ENCODE results near the gene DTNA. TPM values are rescaled to one million over a fixed set of nuclear protein-coding genes. Genes with fewer than 3 reads are reported as not detected.
"Not testable (repeated sequence)": the region's sequence is repeated elsewhere in the genome, so short reads cannot be mapped to it uniquely, and the experiment has no call there.

The DTNA gene
- total RNA-seq, 1 donor: 10.1 TPM

GRCh38 chr18:34901299-34901698, 191.2 kb downstream of the DTNA start:
- TF ChIP-seq, protein P1, sequence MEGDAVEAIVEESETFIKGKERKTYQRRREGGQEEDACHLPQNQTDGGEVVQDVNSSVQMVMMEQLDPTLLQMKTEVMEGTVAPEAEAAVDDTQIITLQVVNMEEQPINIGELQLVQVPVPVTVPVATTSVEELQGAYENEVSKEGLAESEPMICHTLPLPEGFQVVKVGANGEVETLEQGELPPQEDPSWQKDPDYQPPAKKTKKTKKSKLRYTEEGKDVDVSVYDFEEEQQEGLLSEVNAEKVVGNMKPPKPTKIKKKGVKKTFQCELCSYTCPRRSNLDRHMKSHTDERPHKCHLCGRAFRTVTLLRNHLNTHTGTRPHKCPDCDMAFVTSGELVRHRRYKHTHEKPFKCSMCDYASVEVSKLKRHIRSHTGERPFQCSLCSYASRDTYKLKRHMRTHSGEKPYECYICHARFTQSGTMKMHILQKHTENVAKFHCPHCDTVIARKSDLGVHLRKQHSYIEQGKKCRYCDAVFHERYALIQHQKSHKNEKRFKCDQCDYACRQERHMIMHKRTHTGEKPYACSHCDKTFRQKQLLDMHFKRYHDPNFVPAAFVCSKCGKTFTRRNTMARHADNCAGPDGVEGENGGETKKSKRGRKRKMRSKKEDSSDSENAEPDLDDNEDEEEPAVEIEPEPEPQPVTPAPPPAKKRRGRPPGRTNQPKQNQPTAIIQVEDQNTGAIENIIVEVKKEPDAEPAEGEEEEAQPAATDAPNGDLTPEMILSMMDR (IDR thresholded peaks at IDR 0.05; ENCODE audit: extremely low read depth, low read depth, low read length): peak; percentile 18
- no peaks in the 10 kb centered on the region for H3K27me3 ChIP-seq (ENCODE audit: insufficient read depth, low read length)
- H3K27ac ChIP-seq (ENCODE audit: low read depth, low read length): no peak overlapping the region
- H4K20me1 ChIP-seq (ENCODE audit: insufficient read depth, low read length): no peaks in the 10 kb centered on the region
- no peak overlapping the region for H2AFZ ChIP-seq (ENCODE audit: low read length)
- DNase-seq (ENCODE audit: insufficient read length, low spot score, missing footprints): no peak
- H3K36me3 ChIP-seq (ENCODE audit: insufficient read depth, low read length): no peaks in the 10 kb centered on the region
- no peak overlapping the region for H3K4me3 ChIP-seq (ENCODE audit: insufficient read depth, low read length)
- H3K79me2 ChIP-seq (ENCODE audit: insufficient read depth, low read length): no peaks in the 10 kb centered on the region
- H3K4me2 ChIP-seq (ENCODE audit: insufficient read depth, low read length): no peak overlapping the region
- H3K9me3 ChIP-seq (ENCODE audit: low read depth, low read length): no peaks in the 10 kb centered on the region
- H3K4me1 ChIP-seq (ENCODE audit: insufficient read depth, low read length): no peaks in the 10 kb centered on the region

GRCh38 chr18:34904994-34905393, 194.9 kb downstream of the DTNA start:
- no peak for DNase-seq (ENCODE audit: insufficient read length, low spot score, missing footprints)
- no peaks in the 10 kb centered on the region for H3K36me3 ChIP-seq (ENCODE audit: insufficient read depth, low read length)
- H4K20me1 ChIP-seq (ENCODE audit: insufficient read depth, low read length): no peaks in the 10 kb centered on the region
- no peaks in the 10 kb centered on the region for H3K79me2 ChIP-seq (ENCODE audit: insufficient read depth, low read length)
- no peak overlapping the region for H2AFZ ChIP-seq (ENCODE audit: low read length)
- no peak overlapping the region for H3K4me2 ChIP-seq (ENCODE audit: insufficient read depth, low read length)
- no peaks in the 10 kb centered on the region for H3K4me1 ChIP-seq (ENCODE audit: insufficient read depth, low read length)
- H3K27me3 ChIP-seq (ENCODE audit: insufficient read depth, low read length): no peaks in the 10 kb centered on the region
- TF ChIP-seq, protein P1 (IDR thresholded peaks at IDR 0.05; ENCODE audit: extremely low read depth, low read depth, low read length): no peak
- H3K27ac ChIP-seq (ENCODE audit: low read depth, low read length): no peak overlapping the region
- H3K9me3 ChIP-seq (ENCODE audit: low read depth, low read length): no peaks in the 10 kb centered on the region
- no peak overlapping the region for H3K4me3 ChIP-seq (ENCODE audit: insufficient read depth, low read length)

GRCh38 chr18:34906985-34907384, 196.9 kb downstream of the DTNA start:
- not testable (repeated sequence) for H4K20me1 ChIP-seq (ENCODE audit: insufficient read depth, low read length)

DNA sequence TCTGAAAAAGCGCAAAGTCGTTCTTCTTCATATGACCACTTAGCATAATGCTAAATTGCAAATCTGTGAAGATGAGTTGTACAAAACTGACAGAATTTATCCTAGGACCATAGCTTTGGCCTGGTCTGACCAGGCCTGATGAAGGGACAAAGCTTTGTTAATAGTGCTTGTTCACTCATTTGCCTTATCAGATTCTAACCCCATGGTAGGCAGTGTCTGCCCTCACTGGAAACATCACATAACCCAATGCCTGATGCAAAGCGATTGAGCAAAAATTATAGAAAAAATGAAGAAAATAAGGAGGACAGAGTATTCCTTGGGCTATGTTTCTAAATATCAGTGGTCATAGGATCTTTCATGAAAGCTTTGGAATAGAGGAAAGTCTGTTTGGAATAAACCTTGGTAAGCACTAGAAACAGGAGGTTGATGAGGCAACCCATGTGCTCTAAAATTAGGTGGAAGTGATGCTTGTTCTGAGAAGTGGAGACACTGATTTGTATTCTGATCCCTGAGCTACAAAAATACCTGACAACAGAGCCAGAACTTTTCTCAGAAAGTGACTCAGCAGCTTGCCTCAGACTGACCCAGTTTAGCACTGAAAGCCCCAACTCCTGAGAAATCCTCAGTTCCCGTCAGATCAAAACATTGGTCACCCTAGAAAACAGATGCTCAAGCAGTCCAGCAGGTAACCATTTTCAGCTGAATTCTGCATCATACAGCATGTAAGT, 199.7 kb downstream of the DTNA start:
- no peaks in the 10 kb centered on the region for H3K79me2 ChIP-seq (ENCODE audit: insufficient read depth, low read length)
- no peaks in the 10 kb centered on the region for H3K27me3 ChIP-seq (ENCODE audit: insufficient read depth, low read length)
- no peak overlapping the region for H2AFZ ChIP-seq (ENCODE audit: low read length)
- H3K4me1 ChIP-seq (ENCODE audit: insufficient read depth, low read length): no peaks in the 10 kb centered on the region
- H3K27ac ChIP-seq (ENCODE audit: low read depth, low read length): no peak overlapping the region
- DNase-seq (ENCODE audit: insufficient read length, low spot score, missing footprints): no peak
- H4K20me1 ChIP-seq (ENCODE audit: insufficient read depth, low read length): no peaks in the 10 kb centered on the region
- no peaks in the 10 kb centered on the region for H3K36me3 ChIP-seq (ENCODE audit: insufficient read depth, low read length)
- H3K4me3 ChIP-seq (ENCODE audit: insufficient read depth, low read length): no peak overlapping the region
- TF ChIP-seq, protein P1 (IDR thresholded peaks at IDR 0.05; ENCODE audit: extremely low read depth, low read depth, low read length): no peak
- H3K4me2 ChIP-seq (ENCODE audit: insufficient read depth, low read length): no peak overlapping the region
- H3K9me3 ChIP-seq (ENCODE audit: low read depth, low read length): no peaks in the 10 kb centered on the region

More at GRCh38 chr18:34906985-34907384, 196.9 kb downstream of the DTNA start:
- not testable (repeated sequence) for H3K4me1 ChIP-seq (ENCODE audit: insufficient read depth, low read length); H3K4me3 ChIP-seq (ENCODE audit: insufficient read depth, low read length); DNase-seq (ENCODE audit: insufficient read length, low spot score, missing footprints); H3K36me3 ChIP-seq (ENCODE audit: insufficient read depth, low read length); H3K27me3 ChIP-seq (ENCODE audit: insufficient read depth, low read length); H2AFZ ChIP-seq (ENCODE audit: low read length); H3K9me3 ChIP-seq (ENCODE audit: low read depth, low read length); H3K27ac ChIP-seq (ENCODE audit: low read depth, low read length); H3K79me2 ChIP-seq (ENCODE audit: insufficient read depth, low read length); H3K4me2 ChIP-seq (ENCODE audit: insufficient read depth, low read length)
